ENCODE data around the gene GLI1. TPM values are rescaled to one million over a fixed set of nuclear protein-coding genes. Genes with fewer than 3 reads are reported as not detected.
A peak's percentile ranks its signal among the peaks of the same experiment; 100 is the strongest.

The GLI1 gene
- total and polyA plus RNA-seq, 5 donors from 2014 or later = 0.07 to 0.47 (median 0.18) TPM; not detected in 1

GRCh38 chr12:57474430-57474829 lies 14.8 kb downstream of the GLI1 start:
- DNase-seq (no peak), ATAC-seq (ENCODE audit: low read depth in 2 of 2) (no peak)
- H3K27ac Mint-ChIP-seq = peak overlapping the region; percentile 83 to 97 (median 88)
- no peak overlapping the region for H3K27ac ChIP-seq (ENCODE audit: insufficient read depth, low read length, poor library complexity, severe bottlenecking)
- peaks cover 8 to 81% (median 54%) of the 10 kb centered on the region in 4 donors for H3K4me1 Mint-ChIP-seq
- H3K36me3 Mint-ChIP-seq = peaks cover 46% of the 10 kb centered on the region
- H3K27me3 ChIP-seq (ENCODE audit: control insufficient read depth, insufficient read depth, low read length) = no peaks in the 10 kb centered on the region
- no peaks in the 10 kb centered on the region for H3K27me3 Mint-ChIP-seq
- peaks cover 76% of the 10 kb centered on the region for H3K4me1 ChIP-seq (ENCODE audit: control insufficient read depth, insufficient read depth, low read length, poor library complexity, severe bottlenecking)
- H3K4me3 Mint-ChIP-seq = peak overlapping the region; percentile 82 to 89 (median 86)
- no peaks in the 10 kb centered on the region for H3K9me3 ChIP-seq (ENCODE audit: control insufficient read depth in 2 of 2, low read length in 2 of 2)
- H3K36me3 ChIP-seq (ENCODE audit: control insufficient read depth, insufficient read depth, low read length) = peaks cover 58% of the 10 kb centered on the region
- no peaks in the 10 kb centered on the region for H3K9me3 Mint-ChIP-seq
- peak overlapping the region; percentile 43 for H3K4me3 ChIP-seq (ENCODE audit: low read depth, low read length)

GRCh38 chr12:57474862-57475261 lies 15.3 kb downstream of the GLI1 start:
- no peak for DNase-seq
- no peaks in the 10 kb centered on the region for H3K9me3 Mint-ChIP-seq
- H3K36me3 Mint-ChIP-seq = peaks cover 46% of the 10 kb centered on the region
- H3K4me1 Mint-ChIP-seq = peaks cover 11 to 81% (median 59%) of the 10 kb centered on the region in 4 donors
- H3K36me3 ChIP-seq (ENCODE audit: control insufficient read depth, insufficient read depth, low read length) = peaks cover 54% of the 10 kb centered on the region
- peak overlapping the region; percentile 82 to 89 (median 86) for H3K4me3 Mint-ChIP-seq
- no peaks in the 10 kb centered on the region for H3K9me3 ChIP-seq (ENCODE audit: control insufficient read depth in 2 of 2, low read length in 2 of 2)
- no peaks in the 10 kb centered on the region for H3K27me3 ChIP-seq (ENCODE audit: control insufficient read depth, insufficient read depth, low read length)
- peaks cover 80% of the 10 kb centered on the region for H3K4me1 ChIP-seq (ENCODE audit: control insufficient read depth, insufficient read depth, low read length, poor library complexity, severe bottlenecking)
- ATAC-seq (ENCODE audit: low read depth in 2 of 2) = no peak
- peak overlapping the region; percentile 83 to 97 (median 88) for H3K27ac Mint-ChIP-seq
- H3K27me3 Mint-ChIP-seq = no peaks in the 10 kb centered on the region
- H3K27ac ChIP-seq (ENCODE audit: insufficient read depth, low read length, poor library complexity, severe bottlenecking) = no peak overlapping the region
- H3K4me3 ChIP-seq (ENCODE audit: low read depth, low read length) = peak overlapping the region; percentile 43

GRCh38 chr12:57475271-57476161 lies 15.9 kb downstream of the GLI1 start:
- Histone ChIP-seq H3K36me3 (ENCODE audit: control insufficient read depth, insufficient read depth, low read length) (peaks cover 49% of the 10 kb centered on the region), H3K4me3 (ENCODE audit: low read depth, low read length) (peak overlapping the region; percentile 93), H3K4me1 (ENCODE audit: control insufficient read depth, insufficient read depth, low read length, poor library complexity, severe bottlenecking) (peaks cover 87% of the 10 kb centered on the region), H3K9me3 (ENCODE audit: control insufficient read depth in 2 of 2, low read length in 2 of 2) (no peaks in the 10 kb centered on the region), H3K27ac (ENCODE audit: insufficient read depth, low read length, poor library complexity, severe bottlenecking) (peak overlapping the region; percentile 97), H3K27me3 (ENCODE audit: control insufficient read depth, insufficient read depth, low read length) (no peaks in the 10 kb centered on the region)
- DNase-seq (no peak), ATAC-seq (ENCODE audit: low read depth in 2 of 2) (no peak)
- H3K4me3 Mint-ChIP-seq = peak overlapping the region in 3 of 4 donors; percentile 90 to 100 (median 100)
- no peaks in the 10 kb centered on the region for H3K9me3 Mint-ChIP-seq
- H3K36me3 Mint-ChIP-seq = peaks cover 46% of the 10 kb centered on the region
- no peaks in the 10 kb centered on the region for H3K27me3 Mint-ChIP-seq
- peaks cover 13 to 87% (median 64%) of the 10 kb centered on the region in 4 donors for H3K4me1 Mint-ChIP-seq
- peak overlapping the region; percentile 79 to 99 (median 88) for H3K27ac Mint-ChIP-seq

GRCh38 chr12:57476162-57476992 lies 16.8 kb downstream of the GLI1 start:
- DNase-seq (peak; percentile 38 to 77 (median 59)), ATAC-seq (ENCODE audit: low read depth in 2 of 2) (peak in 1 of 2 donors; percentile 33)
- Histone ChIP-seq H3K27ac (ENCODE audit: insufficient read depth, low read length, poor library complexity, severe bottlenecking) (peak overlapping the region; percentile 97), H3K4me1 (ENCODE audit: control insufficient read depth, insufficient read depth, low read length, poor library complexity, severe bottlenecking) (peaks cover 94% of the 10 kb centered on the region), H3K27me3 (ENCODE audit: control insufficient read depth, insufficient read depth, low read length) (no peaks in the 10 kb centered on the region), H3K36me3 (ENCODE audit: control insufficient read depth, insufficient read depth, low read length) (peaks cover 40% of the 10 kb centered on the region), H3K4me3 (ENCODE audit: low read depth, low read length) (peak overlapping the region; percentile 93), H3K9me3 (ENCODE audit: control insufficient read depth in 2 of 2, low read length in 2 of 2) (no peaks in the 10 kb centered on the region)
- no peaks in the 10 kb centered on the region for H3K27me3 Mint-ChIP-seq
- peaks cover 42% of the 10 kb centered on the region for H3K36me3 Mint-ChIP-seq
- peak overlapping the region; percentile 90 to 100 (median 100) for H3K4me3 Mint-ChIP-seq
- peak overlapping the region; percentile 99 to 100 (median 99) for H3K27ac Mint-ChIP-seq
- H3K4me1 Mint-ChIP-seq = peaks cover 17 to 89% (median 69%) of the 10 kb centered on the region in 4 donors
- H3K9me3 Mint-ChIP-seq = no peaks in the 10 kb centered on the region

GRCh38 chr12:57476993-57477709 lies 17.6 kb downstream of the GLI1 start:
- Mint-ChIP-seq H3K4me1 (peaks cover 17 to 89% (median 69%) of the 10 kb centered on the region in 4 donors), H3K4me3 (peak overlapping the region; percentile 90 to 100 (median 100)), H3K27me3 (no peaks in the 10 kb centered on the region), H3K9me3 (no peaks in the 10 kb centered on the region), H3K36me3 (peaks cover 42% of the 10 kb centered on the region), H3K27ac (peak overlapping the region; percentile 99 to 100 (median 99))
- peak in 2 of 3 donors; percentile 42 to 67 for DNase-seq
- Histone ChIP-seq H3K27me3 (ENCODE audit: control insufficient read depth, insufficient read depth, low read length) (no peaks in the 10 kb centered on the region), H3K4me3 (ENCODE audit: low read depth, low read length) (peak overlapping the region; percentile 93), H3K9me3 (ENCODE audit: control insufficient read depth in 2 of 2, low read length in 2 of 2) (no peaks in the 10 kb centered on the region), H3K36me3 (ENCODE audit: control insufficient read depth, insufficient read depth, low read length) (peaks cover 32% of the 10 kb centered on the region), H3K27ac (ENCODE audit: insufficient read depth, low read length, poor library complexity, severe bottlenecking) (peak overlapping the region; percentile 97), H3K4me1 (ENCODE audit: control insufficient read depth, insufficient read depth, low read length, poor library complexity, severe bottlenecking) (peaks cover 92% of the 10 kb centered on the region)
- ATAC-seq (ENCODE audit: low read depth in 2 of 2) = peak in 1 of 2 donors; percentile 17

GRCh38 chr12:57477710-57478681 lies 18.4 kb downstream of the GLI1 start:
- H3K27ac ChIP-seq (ENCODE audit: insufficient read depth, low read length, poor library complexity, severe bottlenecking) = peak overlapping the region; percentile 97
- H3K36me3 ChIP-seq (ENCODE audit: control insufficient read depth, insufficient read depth, low read length) = peaks cover 24% of the 10 kb centered on the region
- H3K4me1 Mint-ChIP-seq = peaks cover 17 to 81% (median 64%) of the 10 kb centered on the region in 4 donors
- no peaks in the 10 kb centered on the region for H3K27me3 ChIP-seq (ENCODE audit: control insufficient read depth, insufficient read depth, low read length)
- H3K9me3 ChIP-seq (ENCODE audit: control insufficient read depth in 2 of 2, low read length in 2 of 2) = no peaks in the 10 kb centered on the region
- H3K27me3 Mint-ChIP-seq = no peaks in the 10 kb centered on the region
- DNase-seq (peak; percentile 57 to 77 (median 59)), ATAC-seq (ENCODE audit: low read depth in 2 of 2) (peak; percentile 41 to 42)
- H3K36me3 Mint-ChIP-seq = peaks cover 35% of the 10 kb centered on the region
- peak overlapping the region; percentile 93 for H3K4me3 ChIP-seq (ENCODE audit: low read depth, low read length)
- no peaks in the 10 kb centered on the region for H3K9me3 Mint-ChIP-seq
- peaks cover 87% of the 10 kb centered on the region for H3K4me1 ChIP-seq (ENCODE audit: control insufficient read depth, insufficient read depth, low read length, poor library complexity, severe bottlenecking)
- peak overlapping the region; percentile 90 to 100 (median 100) for H3K4me3 Mint-ChIP-seq
- H3K27ac Mint-ChIP-seq = peak overlapping the region; percentile 99 to 100 (median 99)

Measured in CD4-positive, CD25-positive, alpha-beta regulatory T cell (primary cell).